GM12891 (cell line): ENCODE data around the gene SNTG2.

Experiments
- PAX5 ChIP-seq: IDR thresholded peaks from 2 replicates; pipeline ENCODE4 v1.6.1; 2011; ENCODE audit warnings: low read length, moderate library complexity, mild to moderate bottlenecking; ENCODE audit not compliant: insufficient read depth, severe bottlenecking
- POLR2A ChIP-seq: IDR thresholded peaks from 2 replicates; pipeline ENCODE4 v1.6.1; 2011; ENCODE audit warnings: low read depth, low read length, control low read depth
- POLR2AphosphoS5 ChIP-seq: IDR thresholded peaks from 2 replicates; pipeline ENCODE4 v1.6.1; 2011; ENCODE audit warnings: low read depth, low read length, control low read depth
- POU2F2 ChIP-seq: IDR thresholded peaks from 2 replicates; pipeline ENCODE4 v1.6.1; 2011; ENCODE audit warnings: low read depth, mild to moderate bottlenecking, control low read depth, low read length, moderate library complexity
- TAF1 ChIP-seq: IDR thresholded peaks from 2 replicates; pipeline ENCODE4 v1.6.1; 2011; ENCODE audit warnings: low read depth, low read length, control low read depth

DNA sequence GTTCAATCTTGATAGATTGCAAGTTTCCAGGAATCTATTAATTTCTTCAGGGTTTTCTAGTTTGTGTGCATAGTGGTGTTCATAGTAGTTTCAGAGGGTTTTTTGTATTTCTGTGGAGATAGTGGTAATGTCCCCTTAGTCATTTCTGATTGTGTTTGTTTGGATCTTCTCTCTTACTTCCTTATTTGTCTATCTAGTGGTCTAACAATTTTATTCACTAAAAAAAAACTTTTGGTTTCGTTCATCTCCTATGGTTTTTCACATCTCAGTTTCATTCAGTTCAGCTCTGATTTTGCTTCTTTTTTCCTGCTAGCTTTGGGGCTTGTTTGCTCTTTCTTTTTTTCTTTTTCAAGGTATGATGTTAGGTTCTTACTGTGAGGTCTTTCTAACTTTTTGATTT lies 94.5 kb downstream of the SNTG2 start:
- TF ChIP-seq POLR2A (no peak), POLR2AphosphoS5 (no peak), TAF1 (no peak), PAX5 (no peak), POU2F2 (no peak)
